ENCODE results near the gene MRC1.

GRCh38 chr10:17850501-17850900, 41.4 kb downstream of the MRC1 start:
- TF ChIP-seq CREB1 (IDR thresholded peaks at IDR 0.05), result no peak
- no peak for TF ChIP-seq CREB1 (CRISPR knock-in tag; IDR thresholded peaks at IDR 0.05)
- no peak for TF ChIP-seq EZH2 (conservative IDR thresholded peaks at IDR 0.05; ENCODE audit: low read depth, low read length)
- TF ChIP-seq NFKBIZ (CRISPR knock-in tag; IDR thresholded peaks at IDR 0.05), result no peak
- no peak for TF ChIP-seq NFE2L1 (CRISPR knock-in tag; IDR thresholded peaks at IDR 0.05; ENCODE audit: borderline replicate concordance)
- TF ChIP-seq TAF15 (IDR thresholded peaks at IDR 0.05; ENCODE audit: low read depth, low read length, poor library complexity, severe bottlenecking), result no peak
- no peak for TF ChIP-seq SMC3 (IDR thresholded peaks at IDR 0.05; ENCODE audit: low read length)
- TF ChIP-seq BRCA1 (CRISPR knock-in tag; IDR thresholded peaks at IDR 0.05), result no peak
- TF ChIP-seq, protein P1, sequence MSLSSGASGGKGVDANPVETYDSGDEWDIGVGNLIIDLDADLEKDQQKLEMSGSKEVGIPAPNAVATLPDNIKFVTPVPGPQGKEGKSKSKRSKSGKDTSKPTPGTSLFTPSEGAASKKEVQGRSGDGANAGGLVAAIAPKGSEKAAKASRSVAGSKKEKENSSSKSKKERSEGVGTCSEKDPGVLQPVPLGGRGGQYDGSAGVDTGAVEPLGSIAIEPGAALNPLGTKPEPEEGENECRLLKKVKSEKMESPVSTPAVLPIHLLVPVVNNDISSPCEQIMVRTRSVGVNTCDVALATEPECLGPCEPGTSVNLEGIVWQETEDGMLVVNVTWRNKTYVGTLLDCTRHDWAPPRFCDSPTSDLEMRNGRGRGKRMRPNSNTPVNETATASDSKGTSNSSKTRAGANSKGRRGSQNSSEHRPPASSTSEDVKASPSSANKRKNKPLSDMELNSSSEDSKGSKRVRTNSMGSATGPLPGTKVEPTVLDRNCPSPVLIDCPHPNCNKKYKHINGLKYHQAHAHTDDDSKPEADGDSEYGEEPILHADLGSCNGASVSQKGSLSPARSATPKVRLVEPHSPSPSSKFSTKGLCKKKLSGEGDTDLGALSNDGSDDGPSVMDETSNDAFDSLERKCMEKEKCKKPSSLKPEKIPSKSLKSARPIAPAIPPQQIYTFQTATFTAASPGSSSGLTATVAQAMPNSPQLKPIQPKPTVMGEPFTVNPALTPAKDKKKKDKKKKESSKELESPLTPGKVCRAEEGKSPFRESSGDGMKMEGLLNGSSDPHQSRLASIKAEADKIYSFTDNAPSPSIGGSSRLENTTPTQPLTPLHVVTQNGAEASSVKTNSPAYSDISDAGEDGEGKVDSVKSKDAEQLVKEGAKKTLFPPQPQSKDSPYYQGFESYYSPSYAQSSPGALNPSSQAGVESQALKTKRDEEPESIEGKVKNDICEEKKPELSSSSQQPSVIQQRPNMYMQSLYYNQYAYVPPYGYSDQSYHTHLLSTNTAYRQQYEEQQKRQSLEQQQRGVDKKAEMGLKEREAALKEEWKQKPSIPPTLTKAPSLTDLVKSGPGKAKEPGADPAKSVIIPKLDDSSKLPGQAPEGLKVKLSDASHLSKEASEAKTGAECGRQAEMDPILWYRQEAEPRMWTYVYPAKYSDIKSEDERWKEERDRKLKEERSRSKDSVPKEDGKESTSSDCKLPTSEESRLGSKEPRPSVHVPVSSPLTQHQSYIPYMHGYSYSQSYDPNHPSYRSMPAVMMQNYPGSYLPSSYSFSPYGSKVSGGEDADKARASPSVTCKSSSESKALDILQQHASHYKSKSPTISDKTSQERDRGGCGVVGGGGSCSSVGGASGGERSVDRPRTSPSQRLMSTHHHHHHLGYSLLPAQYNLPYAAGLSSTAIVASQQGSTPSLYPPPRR (CRISPR knock-in tag; IDR thresholded peaks at IDR 0.05; ENCODE audit: borderline replicate concordance), result no peak
- no peak for TF ChIP-seq RELA (CRISPR knock-in tag; IDR thresholded peaks at IDR 0.05)
- TF ChIP-seq ZBTB1 (CRISPR knock-in tag; IDR thresholded peaks at IDR 0.05; ENCODE audit: borderline replicate concordance), result no peak
- no peak for TF ChIP-seq MXI1 (IDR thresholded peaks at IDR 0.05; ENCODE audit: borderline replicate concordance, low read depth, low read length)
- TF ChIP-seq, protein P2, sequence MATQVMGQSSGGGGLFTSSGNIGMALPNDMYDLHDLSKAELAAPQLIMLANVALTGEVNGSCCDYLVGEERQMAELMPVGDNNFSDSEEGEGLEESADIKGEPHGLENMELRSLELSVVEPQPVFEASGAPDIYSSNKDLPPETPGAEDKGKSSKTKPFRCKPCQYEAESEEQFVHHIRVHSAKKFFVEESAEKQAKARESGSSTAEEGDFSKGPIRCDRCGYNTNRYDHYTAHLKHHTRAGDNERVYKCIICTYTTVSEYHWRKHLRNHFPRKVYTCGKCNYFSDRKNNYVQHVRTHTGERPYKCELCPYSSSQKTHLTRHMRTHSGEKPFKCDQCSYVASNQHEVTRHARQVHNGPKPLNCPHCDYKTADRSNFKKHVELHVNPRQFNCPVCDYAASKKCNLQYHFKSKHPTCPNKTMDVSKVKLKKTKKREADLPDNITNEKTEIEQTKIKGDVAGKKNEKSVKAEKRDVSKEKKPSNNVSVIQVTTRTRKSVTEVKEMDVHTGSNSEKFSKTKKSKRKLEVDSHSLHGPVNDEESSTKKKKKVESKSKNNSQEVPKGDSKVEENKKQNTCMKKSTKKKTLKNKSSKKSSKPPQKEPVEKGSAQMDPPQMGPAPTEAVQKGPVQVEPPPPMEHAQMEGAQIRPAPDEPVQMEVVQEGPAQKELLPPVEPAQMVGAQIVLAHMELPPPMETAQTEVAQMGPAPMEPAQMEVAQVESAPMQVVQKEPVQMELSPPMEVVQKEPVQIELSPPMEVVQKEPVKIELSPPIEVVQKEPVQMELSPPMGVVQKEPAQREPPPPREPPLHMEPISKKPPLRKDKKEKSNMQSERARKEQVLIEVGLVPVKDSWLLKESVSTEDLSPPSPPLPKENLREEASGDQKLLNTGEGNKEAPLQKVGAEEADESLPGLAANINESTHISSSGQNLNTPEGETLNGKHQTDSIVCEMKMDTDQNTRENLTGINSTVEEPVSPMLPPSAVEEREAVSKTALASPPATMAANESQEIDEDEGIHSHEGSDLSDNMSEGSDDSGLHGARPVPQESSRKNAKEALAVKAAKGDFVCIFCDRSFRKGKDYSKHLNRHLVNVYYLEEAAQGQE (IDR thresholded peaks at IDR 0.05; ENCODE audit: borderline replicate concordance in 1 of 2, low read depth in 1 of 2, low read length in 2 of 2), result no peak
- no peak for TF ChIP-seq MAZ (IDR thresholded peaks at IDR 0.05; ENCODE audit: borderline replicate concordance, low read depth, low read length)
- no peak for TF ChIP-seq MAZ (CRISPR knock-in tag; IDR thresholded peaks at IDR 0.05; ENCODE audit: low read depth)

All from HepG2 (cell line).